Liver (tissue), 9 donors: ENCODE results near the gene PDE10A. TPM values are rescaled to one million over a fixed set of nuclear protein-coding genes. Genes with fewer than 3 reads are reported as not detected.

Experiments used
- DNase-seq: peaks from one replicate; pipeline ENCODE4 v3.0.0-alpha.2; 2017; ENCODE audit warnings: low spot score
- H3K27ac ChIP-seq, 2 donors: one replicate each; pipeline ENCODE4 v1.7.0; 2013; ENCODE audit warnings: inconsistent platforms in 2 of 2, low read length in 2 of 2, control low read depth in 1 of 2, low read depth in 1 of 2, mild to moderate bottlenecking in 1 of 2
- H3K27me3 ChIP-seq, 4 donors: one replicate each; pipeline versions ENCODE4 v1.6.1 to v1.7.0; 2013; ENCODE audit warnings: low read length in 3 of 4, inconsistent platforms in 1 of 4, mild to moderate bottlenecking in 1 of 4, moderate library complexity in 1 of 4; ENCODE audit not compliant: control insufficient read depth in 4 of 4, insufficient read depth in 4 of 4
- H3K36me3 ChIP-seq, 4 donors: one replicate each; pipeline versions ENCODE4 v1.6.1 to v1.7.0; 2013; ENCODE audit warnings: low read length in 3 of 4, mild to moderate bottlenecking in 3 of 4, low read depth in 1 of 4, moderate library complexity in 1 of 4; ENCODE audit not compliant: control insufficient read depth in 4 of 4, insufficient read depth in 3 of 4
- H3K4me1 ChIP-seq, 4 donors: one replicate each; pipeline versions ENCODE4 v1.6.1 to v1.7.0; 2013; ENCODE audit warnings: low read length in 3 of 4, mild to moderate bottlenecking in 3 of 4, moderate library complexity in 1 of 4; ENCODE audit not compliant: control insufficient read depth in 4 of 4, insufficient read depth in 4 of 4
- H3K4me3 ChIP-seq, 3 donors: one replicate each; pipeline versions ENCODE4 v1.6.1 to v1.7.0; 2013; ENCODE audit warnings: low read length in 3 of 3, control low read depth in 1 of 3, low read depth in 1 of 3, mild to moderate bottlenecking in 1 of 3
- H3K9ac ChIP-seq, 2 donors: one replicate each; pipeline ENCODE4 v1.7.0; 2013; ENCODE audit warnings: low read length in 2 of 2, mild to moderate bottlenecking in 2 of 2, moderate library complexity in 2 of 2, control low read depth in 1 of 2, low read depth in 1 of 2
- H3K9me3 ChIP-seq, 4 donors: one replicate each; pipeline versions ENCODE4 v1.6.1 to v1.7.0; 2013; ENCODE audit warnings: low read length in 3 of 4; ENCODE audit not compliant: control insufficient read depth in 4 of 4
- ATF3 ChIP-seq: IDR thresholded peaks from 2 replicates; pipeline ENCODE4 v1.6.1; 2016; ENCODE audit warnings: antibody characterized with exemption
- CTCF ChIP-seq: fragments of 150-350 bp; IDR thresholded peaks from 2 replicates; pipeline ENCODE4 v1.5.1; 2017; ENCODE audit warnings: improper control_type of control experiment, low read depth, low read length; ENCODE audit not compliant: missing input control
- EGR1 ChIP-seq, 2 donors: IDR thresholded peaks; 2 replicates each; pipeline ENCODE4 v1.6.1; 2016 to 2018; ENCODE audit warnings: antibody characterized with exemption in 2 of 2, low read depth in 2 of 2
- FOXA1 ChIP-seq: IDR thresholded peaks from 2 replicates; pipeline ENCODE4 v1.6.1; 2016; ENCODE audit warnings: antibody characterized with exemption
- FOXA2 ChIP-seq: IDR thresholded peaks from 2 replicates; pipeline ENCODE4 v1.6.1; 2016; ENCODE audit warnings: antibody characterized with exemption
- GABPA ChIP-seq, 2 donors: IDR thresholded peaks in 1 of 2; conservative IDR thresholded peaks in 1 of 2; 2 replicates each; pipeline ENCODE4 v1.6.1; 2016; ENCODE audit warnings: antibody characterized with exemption in 2 of 2, mild to moderate bottlenecking in 1 of 2, moderate library complexity in 1 of 2
- HNF4G ChIP-seq: IDR thresholded peaks from 2 replicates; pipeline ENCODE4 v1.6.1; 2016; ENCODE audit warnings: antibody characterized with exemption
- JUND ChIP-seq, 2 donors: IDR thresholded peaks; 2 replicates each; pipeline ENCODE4 v1.6.1; 2016; ENCODE audit warnings: antibody characterized with exemption in 2 of 2
- MAX ChIP-seq: IDR thresholded peaks from 2 replicates; pipeline ENCODE4 v1.6.1; 2016; ENCODE audit warnings: antibody characterized with exemption
- NR2F2 ChIP-seq: IDR thresholded peaks from 2 replicates; pipeline ENCODE4 v1.6.1; 2016; ENCODE audit warnings: antibody characterized with exemption
- RAD21 ChIP-seq, 2 donors: IDR thresholded peaks; 2 replicates each; pipeline ENCODE4 v1.6.1; 2016; ENCODE audit warnings: antibody characterized with exemption in 2 of 2, mild to moderate bottlenecking in 2 of 2
- RXRA ChIP-seq, 2 donors: IDR thresholded peaks; 2 replicates each; pipeline ENCODE4 v1.6.1; 2017 to 2018; ENCODE audit warnings: antibody characterized with exemption in 2 of 2, mild to moderate bottlenecking in 1 of 2
- SP1 ChIP-seq: IDR thresholded peaks from 2 replicates; pipeline ENCODE4 v1.6.1; 2018; ENCODE audit warnings: antibody characterized with exemption, mild to moderate bottlenecking
- YY1 ChIP-seq: IDR thresholded peaks from 2 replicates; pipeline ENCODE4 v1.6.1; 2016; ENCODE audit warnings: antibody characterized with exemption, mild to moderate bottlenecking
- ZBTB33 ChIP-seq: IDR thresholded peaks from 2 replicates; pipeline ENCODE4 v1.6.1; 2016; ENCODE audit warnings: antibody characterized with exemption
- WGBS: extraction: QIAGEN DNeasy Blood & Tissue Kit; methylation state at CpG from one replicate; pipeline ENCODE4 v1.1.7; 2013; 5-methylcytosine and 5-hydroxymethylcytosine counted together
- polyA plus RNA-seq, 2 donors: library from polyadenylated mRNA; stranded (reverse) in 1 of 2; unstranded in 1 of 2; fragments of 200-250 nt in 1 of 2; fragments of >200 nt in 1 of 2; fragmentation: Nextera tagmentation in 1 of 2; extraction: Ambion mirVana in 1 of 2; gene quantifications; one replicate each; pipeline versions ENCODE4 v1.2.1 to v1.2.3, GENCODE V29; 2013 to 2015
- total RNA-seq, 2 donors: library from RNA; depleted of rRNA; stranded (reverse); fragments of >200 nt; gene quantifications; one replicate each; pipeline ENCODE4 v1.2.3, GENCODE V29; 2014
- donor health status: healthy.
- donor health status: healthy.
- donor health status: healthy.
- donor health status: healthy.
- donor health status: healthy.

PDE10A gene
- total and polyA plus RNA-seq, 4 donors = 0.20 to 1.7 (median 0.47) TPM

- Histone ChIP-seq H3K4me3 (no peak overlapping the region), H3K27ac (no peak overlapping the region), H3K9ac (no peak overlapping the region), H3K9me3 (no peaks in the 10 kb centered on the region), H3K4me1 (peaks cover 0 to 8% (median 7%) of the 10 kb centered on the region in 4 donors), H3K27me3 (peaks cover 2 to 12% (median 8%) of the 10 kb centered on the region in 4 donors), H3K36me3 (no peaks in the 10 kb centered on the region)
- no peak for DNase-seq
- 40% methylated on average over 8 of the region's 8 CpGs for WGBS
- no peak for TF ChIP-seq CTCF
- no peak for TF ChIP-seq FOXA2
- no peak for TF ChIP-seq ATF3
- TF ChIP-seq ZBTB33 = no peak
- TF ChIP-seq JUND (IDR thresholded peaks at IDR 0.05) = no peak
- TF ChIP-seq SP1 = no peak
- no peak for TF ChIP-seq RAD21 (IDR thresholded peaks at IDR 0.05)
- no peak for TF ChIP-seq EGR1 (IDR thresholded peaks at IDR 0.05; ENCODE audit: low read depth in 2 of 2)
- no peak for TF ChIP-seq HNF4G
- TF ChIP-seq FOXA1 = no peak
- TF ChIP-seq YY1 = no peak
These were observed 5.9 kb upstream of the PDE10A start for GRCh38 chr6:165668951-165669350.

GRCh38 chr6:165665384-165665672, 2.3 kb upstream of the PDE10A start:
- Histone ChIP-seq H3K9me3 (no peaks in the 10 kb centered on the region), H3K4me3 (no peak overlapping the region), H3K27ac (no peak overlapping the region), H3K36me3 (no peaks in the 10 kb centered on the region), H3K9ac (no peak overlapping the region), H3K27me3 (peaks cover 2 to 26% (median 9%) of the 10 kb centered on the region in 4 donors), H3K4me1 (peaks cover 21 to 39% (median 33%) of the 10 kb centered on the region in 4 donors)
- no peak for DNase-seq
- whole genome bisulfite sequencing = 9% methylated on average over 4 of the region's 4 CpGs
- no peak for TF ChIP-seq JUND (IDR thresholded peaks at IDR 0.05)

- 6% methylated on average over 25 of the region's 25 CpGs for WGBS
- Histone ChIP-seq H3K36me3 (no peaks in the 10 kb centered on the region), H3K9me3 (no peaks in the 10 kb centered on the region), H3K27me3 (peaks cover 2 to 26% (median 10%) of the 10 kb centered on the region in 4 donors), H3K27ac (no peak overlapping the region), H3K4me3 (no peak overlapping the region), H3K9ac (no peak overlapping the region), H3K4me1 (peaks cover 21 to 44% (median 34%) of the 10 kb centered on the region in 4 donors)
- DNase-seq = no peak
- TF ChIP-seq RXRA (IDR thresholded peaks at IDR 0.05) = no peak
- no peak for TF ChIP-seq GABPA (IDR thresholded peaks at IDR 0.05 in 1 of 2, conservative IDR thresholded peaks at IDR 0.05 in 1 of 2)
- no peak for TF ChIP-seq RAD21 (IDR thresholded peaks at IDR 0.05)
- TF ChIP-seq CTCF = no peak
- TF ChIP-seq ZBTB33 = no peak
- TF ChIP-seq HNF4G = no peak
- no peak for TF ChIP-seq NR2F2
- TF ChIP-seq FOXA1 = no peak
- no peak for TF ChIP-seq MAX
- TF ChIP-seq EGR1 (IDR thresholded peaks at IDR 0.05; ENCODE audit: low read depth in 2 of 2) = no peak
- TF ChIP-seq ATF3 = no peak
These were observed 1.7 kb upstream of the PDE10A start for GRCh38 chr6:165664559-165665383.
